Lower lobe of right lung (tissue), 2 donors: ENCODE data around the gene WIPF1. TPM values are rescaled to one million over a fixed set of nuclear protein-coding genes. Genes with fewer than 3 reads are reported as not detected.

Experiments used
- ATAC-seq, 2 donors: fragments of 200-7000 bp; cut with Tn5 transposase; one replicate each; pipeline ENCODE4 v1.9.1; 2020 to 2022; ENCODE audit warnings: mild to moderate bottlenecking in 2 of 2, moderate library complexity in 2 of 2
- DNase-seq: peaks from one replicate; pipeline ENCODE4 v3.0.0-alpha.2; 2020
- H3K27ac ChIP-seq: fragments of 200-600 bp; one replicate; pipeline ENCODE4 v1.8.0; 2022
- H3K27me3 ChIP-seq: fragments of 200-600 bp; one replicate; pipeline ENCODE4 v1.8.0; 2022; ENCODE audit warnings: low read depth
- H3K36me3 ChIP-seq: fragments of 200-600 bp; one replicate; pipeline ENCODE4 v1.8.0; 2022; ENCODE audit warnings: mild to moderate bottlenecking
- H3K4me1 ChIP-seq: fragments of 200-600 bp; one replicate; pipeline ENCODE4 v1.8.0; 2022
- H3K4me3 ChIP-seq: fragments of 200-600 bp; one replicate; pipeline ENCODE4 v1.8.0; 2022; ENCODE audit warnings: mild to moderate bottlenecking
- H3K9me3 ChIP-seq: fragments of 200-600 bp; one replicate; pipeline ENCODE4 v1.8.0; 2022
- intact Hi-C: fragments of 100-400 bp; cut with DNase I; formaldehyde crosslinking; loops from one replicate; pipeline ENCODE4 v1.11.0; 2022
- total RNA-seq: library from RNA; stranded (reverse); fragmentation: NEBNext Ultra II Directional; extraction: Animal tissue kit (Norgen Biotek cat#: 25700); gene quantifications from one replicate; pipeline ENCODE4 v1.2.1, GENCODE V29; 2021
- TF ChIP-seq, protein P1 (sequence below): fragments of 200-600 bp; IDR thresholded peaks from one replicate; pipeline ENCODE4 v1.8.0; 2022; ENCODE audit warnings: antibody characterized with exemption, mild to moderate bottlenecking
- donor health status: DM: no; HTN: yes; CAD: no; lungs with severe emphysema.

WIPF1 gene
- total RNA-seq, 1 donor from 2014 or later: 84.4 TPM

DNA sequence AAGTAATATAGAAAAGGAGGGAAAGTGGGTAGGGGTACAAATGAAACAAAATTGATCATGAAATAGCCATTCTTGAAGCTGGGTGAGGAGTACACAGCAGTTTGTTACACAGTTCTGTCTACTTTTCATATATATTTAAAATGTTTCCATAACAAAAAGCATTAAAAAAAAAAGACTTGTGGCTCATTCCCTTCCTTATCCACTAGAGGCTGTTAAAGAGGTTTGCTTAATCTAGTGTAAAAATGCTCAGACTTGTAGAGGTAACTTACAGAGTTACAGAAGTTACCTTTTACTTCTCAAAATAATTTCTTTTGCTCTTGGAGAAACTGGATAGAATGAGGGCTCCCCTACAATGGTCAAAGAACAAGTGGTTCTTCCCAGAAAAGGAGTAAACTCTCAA lies 8.1 kb upstream of the WIPF1 start:
- ATAC-seq (no peak), DNase-seq (no peak)
- Histone ChIP-seq H3K36me3 (no peaks in the 10 kb centered on the region), H3K4me1 (peaks cover 36% of the 10 kb centered on the region), H3K4me3 (no peak overlapping the region), H3K27me3 (no peaks in the 10 kb centered on the region), H3K9me3 (no peaks in the 10 kb centered on the region), H3K27ac (no peak overlapping the region)
- TF ChIP-seq, protein P1, sequence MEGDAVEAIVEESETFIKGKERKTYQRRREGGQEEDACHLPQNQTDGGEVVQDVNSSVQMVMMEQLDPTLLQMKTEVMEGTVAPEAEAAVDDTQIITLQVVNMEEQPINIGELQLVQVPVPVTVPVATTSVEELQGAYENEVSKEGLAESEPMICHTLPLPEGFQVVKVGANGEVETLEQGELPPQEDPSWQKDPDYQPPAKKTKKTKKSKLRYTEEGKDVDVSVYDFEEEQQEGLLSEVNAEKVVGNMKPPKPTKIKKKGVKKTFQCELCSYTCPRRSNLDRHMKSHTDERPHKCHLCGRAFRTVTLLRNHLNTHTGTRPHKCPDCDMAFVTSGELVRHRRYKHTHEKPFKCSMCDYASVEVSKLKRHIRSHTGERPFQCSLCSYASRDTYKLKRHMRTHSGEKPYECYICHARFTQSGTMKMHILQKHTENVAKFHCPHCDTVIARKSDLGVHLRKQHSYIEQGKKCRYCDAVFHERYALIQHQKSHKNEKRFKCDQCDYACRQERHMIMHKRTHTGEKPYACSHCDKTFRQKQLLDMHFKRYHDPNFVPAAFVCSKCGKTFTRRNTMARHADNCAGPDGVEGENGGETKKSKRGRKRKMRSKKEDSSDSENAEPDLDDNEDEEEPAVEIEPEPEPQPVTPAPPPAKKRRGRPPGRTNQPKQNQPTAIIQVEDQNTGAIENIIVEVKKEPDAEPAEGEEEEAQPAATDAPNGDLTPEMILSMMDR: peak; percentile 25
- intact Hi-C loops: no loop called here

DNA sequence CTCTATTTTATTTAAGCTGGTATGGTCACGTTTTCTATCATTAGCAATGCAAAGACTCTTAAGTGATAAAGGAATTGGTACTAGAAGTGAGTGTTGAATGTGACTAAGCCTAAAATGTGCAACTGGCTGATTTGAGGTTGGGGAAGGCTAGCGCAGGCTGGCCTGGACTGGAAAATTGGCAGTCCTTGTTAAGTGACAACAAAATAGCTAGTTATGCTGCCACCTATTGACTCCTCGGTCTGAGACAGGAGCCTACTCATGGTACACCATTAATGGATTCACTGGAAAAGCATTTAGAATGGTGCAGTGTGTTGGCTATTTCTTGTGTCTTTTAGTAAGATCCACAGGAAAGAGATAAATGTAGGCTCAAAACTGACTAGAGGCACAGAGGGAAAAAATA lies 5.7 kb upstream of the WIPF1 start:
- Histone ChIP-seq H3K36me3 (no peaks in the 10 kb centered on the region), H3K9me3 (no peaks in the 10 kb centered on the region), H3K27ac (no peak overlapping the region), H3K4me3 (no peak overlapping the region), H3K4me1 (peaks cover 44% of the 10 kb centered on the region), H3K27me3 (no peaks in the 10 kb centered on the region)
- ATAC-seq (peak; percentile 59 to 67), DNase-seq (no peak)
- intact Hi-C loops: no loop called here
- TF ChIP-seq, protein P1: peak; percentile 42

DNA sequence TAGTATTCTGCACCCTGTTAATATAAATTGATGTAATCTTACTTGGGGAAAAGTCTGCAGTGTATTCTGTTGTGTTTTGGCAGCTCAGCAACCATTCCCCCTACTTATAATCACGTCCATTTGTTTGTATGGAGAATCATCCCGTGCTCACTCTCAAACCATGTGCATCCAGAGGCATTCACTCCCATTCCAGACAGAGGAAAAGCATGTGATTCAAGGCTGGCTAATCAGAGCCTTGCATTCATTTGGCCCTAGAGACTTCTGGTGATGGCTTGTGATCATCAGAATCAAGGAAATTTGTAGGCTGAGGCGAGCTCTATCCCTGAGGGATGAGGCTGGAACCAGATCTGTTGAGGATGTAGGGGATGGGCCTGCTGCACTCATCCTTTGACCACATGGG lies 5.1 kb upstream of the WIPF1 start:
- no peak for DNase-seq

DNA sequence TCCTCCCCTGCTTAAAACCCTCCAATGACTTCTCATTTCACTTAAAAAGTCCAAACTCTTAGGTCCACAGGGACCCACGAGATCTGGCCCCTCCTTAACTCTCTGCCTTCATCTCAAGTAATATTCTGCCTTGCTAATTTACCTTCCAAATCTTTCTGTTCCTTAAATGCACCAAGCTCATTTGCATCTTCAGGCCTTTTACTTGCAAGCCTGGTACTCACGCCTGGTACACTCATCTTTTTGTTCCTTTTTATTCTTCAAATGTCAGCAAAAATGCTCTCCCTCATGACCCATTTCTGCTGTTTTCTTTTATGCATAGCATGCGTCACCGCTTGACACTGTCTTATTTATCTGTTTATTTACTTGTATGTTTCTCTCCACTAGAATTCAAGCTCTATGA lies 2.7 kb upstream of the WIPF1 start:
- TF ChIP-seq, protein P1: no peak
- H3K36me3 ChIP-seq: no peaks in the 10 kb centered on the region
- no peak overlapping the region for H3K4me3 ChIP-seq
- H3K27me3 ChIP-seq: no peaks in the 10 kb centered on the region
- DNase-seq (no peak), ATAC-seq (peak in 1 of 2 donors; percentile 31)
- H3K4me1 ChIP-seq: peaks cover 37% of the 10 kb centered on the region
- H3K9me3 ChIP-seq: no peaks in the 10 kb centered on the region
- H3K27ac ChIP-seq: peak overlapping the region; percentile 53
- intact Hi-C loops: no loop called here

More for the DNA sequence above, 5.1 kb upstream of the WIPF1 start:
- TF ChIP-seq, protein P1: no peak
- no peak overlapping the region for H3K4me3 ChIP-seq
- intact Hi-C loops: no loop called here
- H3K4me1 ChIP-seq: peaks cover 44% of the 10 kb centered on the region
- no peak overlapping the region for H3K27ac ChIP-seq
- no peaks in the 10 kb centered on the region for H3K9me3 ChIP-seq
- ATAC-seq: no peak
- no peaks in the 10 kb centered on the region for H3K27me3 ChIP-seq
- no peaks in the 10 kb centered on the region for H3K36me3 ChIP-seq

GRCh38 chr2:174599310-174599921 lies 1.8 kb upstream of the WIPF1 start:
- Histone ChIP-seq H3K4me3 (no peak overlapping the region), H3K36me3 (no peaks in the 10 kb centered on the region), H3K27me3 (no peaks in the 10 kb centered on the region), H3K9me3 (no peaks in the 10 kb centered on the region), H3K27ac (peak overlapping the region; percentile 53), H3K4me1 (peaks cover 37% of the 10 kb centered on the region)
- TF ChIP-seq, protein P1: no peak
- DNase-seq (no peak), ATAC-seq (no peak)
- intact Hi-C loops: no loop called here
